MCF 10A (cell line): ENCODE measurements around the gene SCD5. TPM values are rescaled to one million over a fixed set of nuclear protein-coding genes. Genes with fewer than 3 reads are reported as not detected.

Experiments used
- BruUV-seq: library from RNA; stranded (reverse); fragments of 400-500 nt; replicated peaks from 2 replicates; lab custom pipeline; 2021; lab: Mats Ljungman, UMichigan
- CTCF ChIA-PET: fragments of 300-600 bp; sonication (Branson Sonifier 250); formaldehyde crosslinking; extraction: SDS; loops from one replicate; lab custom pipeline; 2021; ENCODE audit warnings: antibody characterized with exemption, inconsistent platforms; lab: Yijun Ruan, JAX
- POLR2A ChIA-PET: fragments of 300-600, 350-650 bp; sonication (Branson Sonifier 250); formaldehyde crosslinking; extraction: SDS; loops from one replicate; lab custom pipeline; 2020; ENCODE audit warnings: antibody characterized with exemption, inconsistent platforms; lab: Yijun Ruan, JAX
- DNase-seq: peaks from one replicate; pipeline ENCODE4 v3.0.0-alpha.2; 2018; ENCODE audit not compliant: unreplicated experiment
- H3K27ac Mint-ChIP-seq: one replicate; pipeline ENCODE4 v1.8.0; 2022; ENCODE audit warnings: mild to moderate bottlenecking, low read depth, mixed read lengths; ENCODE audit not compliant: unreplicated experiment
- H3K27me3 Mint-ChIP-seq: one replicate; pipeline ENCODE4 v1.8.0; 2022; ENCODE audit warnings: mixed read lengths; ENCODE audit not compliant: insufficient read depth, unreplicated experiment
- H3K36me3 Mint-ChIP-seq: one replicate; pipeline ENCODE4 v1.8.0; 2022; ENCODE audit warnings: mild to moderate bottlenecking, moderate library complexity, mixed read lengths; ENCODE audit not compliant: insufficient read depth, unreplicated experiment
- H3K4me1 Mint-ChIP-seq: one replicate; pipeline ENCODE4 v1.8.0; 2022; ENCODE audit warnings: mixed read lengths; ENCODE audit not compliant: insufficient read depth, unreplicated experiment
- H3K4me3 Mint-ChIP-seq: one replicate; pipeline ENCODE4 v1.8.0; 2022; ENCODE audit warnings: mild to moderate bottlenecking, moderate library complexity, mixed read lengths; ENCODE audit not compliant: unreplicated experiment
- H3K9me3 Mint-ChIP-seq: one replicate; pipeline ENCODE4 v1.8.0; 2022; ENCODE audit warnings: mixed read lengths; ENCODE audit not compliant: unreplicated experiment
- CTCF ChIP-seq: fragments of 200-600 bp; IDR thresholded peaks from one replicate; pipeline ENCODE4 v1.8.0; 2022; ENCODE audit warnings: antibody characterized with exemption, mild to moderate bottlenecking; ENCODE audit not compliant: unreplicated experiment
- intact Hi-C: fragments of 100-400 bp; cut with micrococcal nuclease; formaldehyde crosslinking; loops from 2 replicates; pipeline ENCODE4 v1.14.1; 2022
- total RNA-seq: library from RNA; stranded (reverse); gene quantifications from 2 replicates; pipeline ENCODE4 v1.2.3, GENCODE V29; 2022

Gene SCD5
- total RNA-seq, 1 experiment from 2014 or later: 3.6 TPM

DNA sequence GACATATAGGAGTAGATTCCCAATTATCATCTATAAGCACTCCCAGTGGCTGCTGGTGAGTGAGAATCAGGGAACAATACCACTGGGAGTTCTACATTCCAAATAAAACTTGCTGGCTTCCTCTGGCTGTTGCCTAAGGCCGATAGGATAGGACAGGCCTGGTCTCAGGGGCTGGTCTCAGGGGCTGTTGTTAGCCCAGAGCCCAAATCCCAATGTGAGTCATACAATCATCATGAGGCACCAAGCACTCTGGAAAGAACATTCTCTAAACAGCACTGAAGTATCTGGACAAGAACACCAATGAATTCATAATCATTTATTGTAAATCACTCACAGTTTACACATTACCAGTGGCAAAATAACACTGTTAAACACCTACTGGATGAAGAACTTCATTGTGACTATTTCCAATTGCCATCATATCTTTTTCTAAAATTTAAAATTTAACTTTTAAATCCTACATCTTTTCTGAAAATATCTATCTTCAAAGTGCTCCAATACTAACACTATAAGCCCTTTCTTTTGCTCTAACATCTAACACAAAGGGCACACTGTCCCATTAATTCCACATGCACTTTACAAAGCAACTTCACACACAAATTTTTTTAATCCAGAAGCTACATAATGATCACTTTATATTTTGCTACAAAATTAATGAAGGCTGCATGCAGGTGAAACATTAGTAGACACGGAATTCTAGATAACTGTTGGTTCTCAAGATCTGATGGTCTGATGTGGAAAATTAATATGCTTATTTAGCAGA, 169.2 kb downstream of the SCD5 start:
- POLR2A ChIA-PET: no interaction called here

GRCh38 chr4:82626251-82626868, 172.2 kb downstream of the SCD5 start:
- no peak for DNase-seq
- no peak for TF ChIP-seq CTCF
- Mint-ChIP-seq H3K36me3 (peaks cover 6% of the 10 kb centered on the region), H3K4me3 (no peak overlapping the region), H3K9me3 (no peaks in the 10 kb centered on the region), H3K4me1 (no peaks in the 10 kb centered on the region), H3K27me3 (no peaks in the 10 kb centered on the region), H3K27ac (no peak overlapping the region)
- ChIA-PET POLR2A (no interaction called here), CTCF (interaction anchor here (0.6 kb wide), 1 partner anchor 76 kb away, joined by 3 read pairs; no protein-coding TSS in a partner anchor)
- intact Hi-C loops: no loop called here
- BruUV-seq: no TSS peak

More for the DNA sequence above, 169.2 kb downstream of the SCD5 start:
- H3K4me3 Mint-ChIP-seq: no peak overlapping the region
- intact Hi-C loops: no loop called here
- no peaks in the 10 kb centered on the region for H3K9me3 Mint-ChIP-seq
- H3K27me3 Mint-ChIP-seq: no peaks in the 10 kb centered on the region
- H3K27ac Mint-ChIP-seq: no peak overlapping the region
- H3K36me3 Mint-ChIP-seq: peaks cover 6% of the 10 kb centered on the region
- TF ChIP-seq CTCF: no peak
- H3K4me1 Mint-ChIP-seq: no peaks in the 10 kb centered on the region
- CTCF ChIA-PET: interaction anchor here (0.5 to 0.7 kb wide), 2 partner anchors 71 to 101 kb away, joined by 3 to 4 read pairs; no protein-coding TSS in a partner anchor
- DNase-seq: no peak
- no TSS peak for BruUV-seq

- CTCF ChIA-PET: no interaction called here
- TF ChIP-seq CTCF: no peak
Measured at GRCh38 chr4:82624819-82625218, 173.8 kb downstream of the SCD5 start.

DNA sequence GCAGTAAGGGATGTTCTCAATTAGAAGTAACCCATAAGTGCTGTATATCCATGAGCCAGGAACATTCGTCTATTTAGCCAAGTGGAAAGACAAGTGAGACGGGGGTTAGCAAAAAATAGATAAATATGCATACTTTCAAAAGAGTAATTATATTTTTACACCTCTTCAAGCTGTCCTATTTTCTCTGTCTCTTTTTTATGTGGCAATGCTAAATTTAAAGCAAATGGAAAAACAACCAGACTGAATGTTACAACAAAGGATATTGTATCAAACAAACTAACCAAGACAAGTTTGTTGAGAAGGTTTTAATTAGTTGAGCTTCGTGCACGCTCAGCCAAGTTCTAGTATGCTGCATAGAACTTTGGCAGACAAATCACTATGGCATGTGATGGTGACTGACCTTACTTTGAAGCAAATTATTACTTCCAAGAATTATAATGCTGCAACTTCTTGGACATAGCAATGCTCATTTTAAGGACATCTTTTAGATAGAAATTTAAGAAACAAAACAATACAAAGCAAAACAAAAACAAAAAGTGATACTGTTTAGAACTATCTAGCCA, 175.4 kb downstream of the SCD5 start:
- no peak for DNase-seq
- Mint-ChIP-seq H3K27me3 (no peaks in the 10 kb centered on the region), H3K27ac (no peak overlapping the region), H3K4me3 (no peak overlapping the region), H3K4me1 (no peaks in the 10 kb centered on the region), H3K9me3 (no peaks in the 10 kb centered on the region), H3K36me3 (no peaks in the 10 kb centered on the region)
- ChIA-PET CTCF (no interaction called here), POLR2A (no interaction called here)
- BruUV-seq: no TSS peak
- TF ChIP-seq CTCF: no peak
- intact Hi-C loops: no loop called here

More at GRCh38 chr4:82624819-82625218, 173.8 kb downstream of the SCD5 start:
- BruUV-seq: no TSS peak
- Mint-ChIP-seq H3K9me3 (no peaks in the 10 kb centered on the region), H3K4me3 (no peak overlapping the region), H3K27ac (no peak overlapping the region), H3K36me3 (no peaks in the 10 kb centered on the region), H3K4me1 (no peaks in the 10 kb centered on the region), H3K27me3 (no peaks in the 10 kb centered on the region)
- POLR2A ChIA-PET: no interaction called here
- DNase-seq: no peak
- intact Hi-C loops: no loop called here
